Hematopoietic multipotent progenitor cell treated with erythropoietin and hydrocortisone succinate and interleukin-3 and kit ligand, for 6 days (in vitro differentiated cells): Measurements from ENCODE around the gene KRTAP9-7.

Source experiments
- DNase-seq: peaks from one replicate; pipeline ENCODE4 v3.0.0-alpha.2; 2015

Gene KRTAP9-7

DNA sequence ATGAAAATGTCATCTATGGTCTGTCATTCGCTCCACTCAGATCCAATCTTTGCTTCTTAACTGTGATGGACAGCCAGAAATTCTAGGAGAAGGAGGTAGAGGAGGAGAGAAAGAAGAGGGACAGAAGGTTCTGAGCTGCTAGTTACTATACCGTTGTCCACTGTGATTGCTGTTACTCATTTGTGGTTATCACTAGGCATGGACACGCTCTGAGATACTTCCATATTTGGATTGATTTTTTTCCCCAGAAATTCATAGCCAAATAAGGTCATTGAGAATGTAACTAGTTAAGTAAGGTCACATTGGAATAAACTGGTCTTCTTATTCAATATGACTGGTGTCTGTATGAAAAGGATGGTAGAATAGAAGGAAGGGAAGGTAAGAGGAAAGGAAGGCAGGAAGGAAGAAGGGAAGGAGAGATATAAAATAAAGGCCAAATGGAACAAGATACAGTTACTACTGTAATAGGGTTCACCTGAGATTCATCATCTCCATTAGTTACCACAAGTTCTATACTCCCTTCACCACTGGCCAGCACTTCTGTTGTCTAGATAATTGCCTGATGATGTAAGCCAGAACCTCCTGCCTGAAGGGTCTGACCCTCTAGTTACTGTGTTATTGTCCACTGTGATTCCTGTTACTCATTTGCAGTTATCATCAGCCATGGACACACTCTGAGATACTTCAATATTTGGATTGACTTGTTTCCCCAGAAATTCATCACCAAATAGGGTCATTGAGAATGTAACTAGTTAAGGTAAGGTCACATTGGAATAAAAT, 2.9 kb downstream of the KRTAP9-7 start:
- no peak for DNase-seq

- DNase-seq: no peak
Measured at GRCh38 chr17:41284043-41284442, 8.5 kb downstream of the KRTAP9-7 start.

DNA sequence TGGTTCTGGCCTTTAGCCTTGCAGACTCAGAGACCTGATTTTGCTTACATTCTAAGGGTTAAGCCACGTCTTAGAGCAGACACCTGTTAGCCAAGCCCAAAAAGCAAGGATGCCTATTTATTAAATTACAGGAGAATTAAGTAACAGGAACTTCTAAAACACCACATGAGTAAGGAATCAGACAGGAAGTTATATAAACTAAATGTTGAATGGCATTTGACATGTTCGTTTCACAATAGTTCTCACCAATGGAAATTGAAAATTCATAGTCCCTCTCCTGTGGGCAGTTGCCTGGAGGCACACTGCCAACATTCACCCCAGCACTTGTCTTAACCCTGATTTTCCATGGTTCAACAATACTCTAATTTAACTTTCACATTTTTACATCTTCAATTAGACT, 9.0 kb downstream of the KRTAP9-7 start:
- DNase-seq: peak; percentile 16

DNA sequence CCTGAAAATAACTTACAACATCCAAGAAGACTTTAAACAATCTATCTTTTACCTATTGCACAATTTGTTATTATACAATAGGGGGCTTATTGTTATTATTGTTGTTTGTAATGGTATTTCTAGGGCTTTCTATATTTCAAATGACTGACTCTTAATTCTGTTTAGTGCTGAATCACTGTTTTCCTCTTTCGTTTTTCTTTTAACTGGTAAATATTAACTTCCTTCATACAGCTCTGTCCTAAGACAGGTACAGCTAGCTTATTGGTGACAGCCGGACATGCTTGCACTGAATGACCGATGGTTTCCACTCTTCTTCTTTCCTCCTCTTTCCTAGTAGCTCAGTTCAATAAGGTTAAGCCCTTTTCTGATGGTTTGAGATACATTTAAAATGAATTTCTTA, 11.6 kb downstream of the KRTAP9-7 start:
- DNase-seq: no peak

- DNase-seq: no peak
Measured at GRCh38 chr17:41294016-41294415, 18.5 kb downstream of the KRTAP9-7 start.

DNA sequence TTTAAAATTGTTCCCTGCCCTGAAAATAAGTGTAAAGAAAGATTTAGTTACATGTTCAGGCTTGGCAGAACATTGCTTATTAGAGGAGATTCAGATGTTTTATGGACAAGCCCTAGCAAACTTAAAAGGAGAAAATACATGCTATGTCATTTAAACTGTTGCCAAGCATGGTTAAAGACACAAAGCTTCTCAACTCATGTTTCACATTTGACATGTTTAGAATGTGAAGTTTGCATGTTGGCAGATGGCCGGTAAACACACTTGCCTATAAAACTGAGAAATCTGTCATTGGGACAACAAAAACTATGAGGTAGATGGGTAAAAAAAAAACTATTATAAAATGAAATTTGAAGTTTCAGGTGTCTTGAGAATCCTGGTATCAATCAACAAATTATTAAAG, 21.3 kb downstream of the KRTAP9-7 start:
- no peak for DNase-seq

GRCh38 chr17:41298458-41299135, 23.1 kb downstream of the KRTAP9-7 start:
- DNase-seq: no peak

GRCh38 chr17:41301204-41301790, 25.8 kb downstream of the KRTAP9-7 start:
- no peak for DNase-seq

DNA sequence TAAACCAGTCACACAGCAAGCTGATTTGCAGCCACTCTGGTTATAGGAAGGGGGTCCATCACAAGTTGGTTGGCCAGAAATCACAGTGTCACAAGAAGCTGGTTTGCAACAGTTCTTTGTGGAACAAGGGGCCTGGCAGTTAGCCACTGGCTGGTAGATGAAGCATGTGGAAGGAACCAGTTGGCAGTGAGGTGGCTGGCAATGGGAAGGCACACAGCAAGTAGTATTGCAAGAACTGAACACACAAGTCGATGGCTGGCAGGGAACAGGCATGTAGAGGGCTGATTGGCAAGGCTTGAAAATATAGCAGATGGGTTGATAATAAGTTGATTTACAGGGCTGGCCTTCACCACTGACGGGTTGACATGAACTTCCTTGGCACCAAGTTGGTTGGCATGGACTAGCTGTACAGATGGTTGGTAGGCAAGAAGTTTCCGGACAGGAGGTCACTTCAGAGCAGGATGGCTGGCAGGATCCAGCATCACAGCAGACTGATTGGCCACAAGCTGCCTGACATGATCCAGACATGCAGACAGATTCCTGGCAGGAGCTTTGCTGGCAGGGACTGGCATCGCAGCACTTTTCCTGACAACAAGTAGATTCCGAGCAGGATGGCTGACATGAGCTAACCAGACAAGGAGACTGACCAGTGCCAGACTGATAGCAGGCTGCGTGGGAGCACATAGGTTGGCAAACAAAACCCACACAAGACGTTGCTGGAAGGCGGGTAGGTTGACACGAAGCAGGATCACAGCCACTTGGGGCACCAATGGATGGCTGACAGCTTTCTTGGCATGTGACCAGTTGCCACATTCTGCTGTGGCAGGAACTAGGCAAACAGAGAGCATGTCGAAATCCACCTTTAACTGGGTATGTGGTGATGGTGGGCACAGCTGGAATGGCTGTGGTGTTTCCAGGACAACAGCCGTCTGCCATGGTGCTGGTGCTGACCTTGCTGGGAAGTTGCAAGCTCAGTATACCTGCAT, 26.7 kb downstream of the KRTAP9-7 start, which contains the start of gene KRTAP29-1:
TSS of gene KRTAP29-1 (minus strand) at position 936 of the 986 bp plus-strand sequence. CDS start at position 936, 0 bp downstream.
- peak; percentile 41 for DNase-seq

- no peak for DNase-seq
Measured at GRCh38 chr17:41302981-41303380, 27.5 kb downstream of the KRTAP9-7 start.

GRCh38 chr17:41304091-41304490, 28.6 kb downstream of the KRTAP9-7 start:
- no peak for DNase-seq

- no peak for DNase-seq
Measured at GRCh38 chr17:41307647-41308046, 32.1 kb downstream of the KRTAP9-7 start.

DNA sequence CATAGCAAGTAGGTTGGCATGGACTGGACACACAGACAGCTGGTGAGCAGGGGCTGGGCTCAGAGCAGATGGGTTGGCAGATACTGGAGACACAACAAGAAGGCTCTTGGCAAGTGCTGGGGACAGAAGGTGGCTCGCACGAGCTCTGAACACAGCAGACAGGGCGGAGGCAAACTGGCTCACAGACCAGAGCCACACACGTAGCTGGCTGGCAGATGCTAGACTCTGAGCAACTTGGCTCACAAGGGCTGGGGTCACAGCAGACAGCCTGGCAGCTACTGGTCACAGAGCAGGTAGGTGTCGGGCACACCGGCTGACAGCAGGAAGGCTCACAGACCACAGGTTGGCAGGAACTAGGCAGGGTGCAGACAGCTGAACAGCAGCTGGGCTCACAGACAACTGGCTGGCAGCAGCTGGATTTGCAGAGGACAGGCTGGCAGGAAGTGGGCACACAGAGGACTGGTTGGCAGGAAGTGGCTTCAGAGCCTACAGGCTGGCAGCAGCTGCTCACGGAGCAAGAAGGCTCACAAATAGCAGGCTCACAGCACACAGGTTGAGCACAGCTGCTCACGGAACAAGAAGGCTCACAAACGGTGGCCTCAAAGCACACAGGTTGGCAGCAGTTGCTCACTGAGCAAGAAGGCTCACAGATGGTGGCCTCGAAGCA, 32.9 kb downstream of the KRTAP9-7 start:
- DNase-seq: peak; percentile 64

- peak; percentile 21 for DNase-seq
Measured at GRCh38 chr17:41308918-41309359, 33.4 kb downstream of the KRTAP9-7 start, which contains the start of gene KRTAP16-1. KRTAP16-1 (minus strand) TSS chr17:41309309; CDS start chr17:41309253, 56 bp downstream.

- no peak for DNase-seq
Measured at GRCh38 chr17:41311111-41311510, 35.6 kb downstream of the KRTAP9-7 start.

GRCh38 chr17:41315204-41315794, 39.8 kb downstream of the KRTAP9-7 start, which contains the start of gene KRTAP17-1:
KRTAP17-1 (minus strand) TSS chr17:41315710; CDS start chr17:41315650, 60 bp downstream.
- no peak for DNase-seq

- DNase-seq: no peak
Measured at GRCh38 chr17:41315814-41316445, 40.4 kb downstream of the KRTAP9-7 start.

DNA sequence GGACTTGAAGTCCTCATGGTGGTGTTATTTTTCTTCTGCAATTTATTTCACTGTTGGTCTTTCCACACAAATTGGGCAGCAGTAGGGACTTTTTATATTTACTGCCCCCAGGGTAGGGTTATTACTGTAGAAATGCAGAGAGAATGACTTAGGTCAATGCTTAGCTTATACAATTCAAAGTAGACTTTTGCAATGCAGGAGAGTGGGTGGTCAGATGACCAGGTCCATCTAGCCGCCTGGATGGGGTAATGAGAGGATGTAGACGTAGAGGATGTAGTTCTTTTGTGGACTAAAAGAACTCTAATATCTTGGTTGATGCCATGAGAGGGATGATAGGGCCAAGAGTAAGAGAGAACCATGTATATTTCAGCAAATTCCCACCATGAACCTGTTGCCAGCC, 42.7 kb downstream of the KRTAP9-7 start:
- no peak for DNase-seq

- DNase-seq: peak; percentile 68
Measured at GRCh38 chr17:41322094-41322902, 46.8 kb downstream of the KRTAP9-7 start.
